A549 (cell line): Measurements from ENCODE around the gene ISCU. TPM values are rescaled to one million over a fixed set of nuclear protein-coding genes. Genes with fewer than 3 reads are reported as not detected.

Experiments used
- ATAC-seq, 2 experiments: fragments of 200-7000 bp in 1 of 2; fragments of >200 bp in 1 of 2; cut with Nextera tagmentation in 1 of 2; cut with Tn5 transposase in 1 of 2; 3 replicates each; pipeline versions ENCODE4 v1.8.0 to v1.9.1; 2018 to 2020; ENCODE audit warnings: mild to moderate bottlenecking in 1 of 2, moderate library complexity in 1 of 2
- CTCF ChIA-PET: fragments of 300-600 bp; sonication (Branson Sonifier 250); formaldehyde crosslinking; extraction: SDS; loops from one replicate; lab custom pipeline; 2021; ENCODE audit warnings: antibody characterized with exemption, inconsistent platforms; lab: Yijun Ruan, JAX
- POLR2A ChIA-PET: fragments of 350-600 bp; formaldehyde crosslinking; extraction: SDS; loops from one replicate; lab custom pipeline; 2021; ENCODE audit warnings: antibody characterized with exemption, inconsistent platforms; lab: Yijun Ruan, JAX
- DNase-seq, 2 experiments: peaks; one replicate each; pipeline versions ENCODE4 v3.0.0 to v3.0.0-alpha.2; 2011 to 2016; ENCODE audit warnings: low read depth in 1 of 2, low spot score in 1 of 2
- FAIRE-seq: peaks from 2 replicates; lab custom pipeline; 2011; peaks lifted over from hg19 to GRCh38; lab: Jason Lieb, UNC
- H3K27ac ChIP-seq, 2 experiments: fragments of >200 bp; sonication (Bioruptor Twin); formaldehyde crosslinking; 3 replicates each; pipeline ENCODE4 v1.5.1; 2016 to 2017
- H3K4me1 ChIP-seq: fragments of >200 bp; sonication (Bioruptor Twin); formaldehyde crosslinking; 3 replicates; pipeline ENCODE4 v1.6.1; 2016
- H3K4me2 ChIP-seq: fragments of >200 bp; sonication (Bioruptor Twin); formaldehyde crosslinking; 3 replicates; pipeline ENCODE4 v1.6.1; 2016
- H3K4me3 ChIP-seq: fragments of >200 bp; sonication (Bioruptor Twin); formaldehyde crosslinking; 3 replicates; pipeline ENCODE4 v1.5.1; 2016
- H3K9me3 ChIP-seq: fragments of >200 bp; sonication (Bioruptor Twin); formaldehyde crosslinking; 3 replicates; pipeline ENCODE4 v1.6.1; 2016
- CEBPB ChIP-seq, 2 experiments: fragments of >200 bp in 1 of 2; sonication (Bioruptor Twin) in 1 of 2; formaldehyde crosslinking in 1 of 2; IDR thresholded peaks; 2 replicates each; pipeline ENCODE4 v1.6.1; 2012 to 2016
- CTCF ChIP-seq: fragments of >200 bp; sonication (Bioruptor Twin); formaldehyde crosslinking; IDR thresholded peaks from 3 replicates; pipeline ENCODE4 v1.5.1; 2016
- E2F6 ChIP-seq: IDR thresholded peaks from 2 replicates; pipeline ENCODE4 v1.6.1; 2012; ENCODE audit warnings: low read depth, borderline replicate concordance
- EHF ChIP-seq: fragments of 250-450 bp; sonication (Bioruptor Pico); IDR thresholded peaks from 2 replicates; pipeline ENCODE4 v1.5.0; 2020; ENCODE audit warnings: mild to moderate bottlenecking
- EHMT2 ChIP-seq: fragments of 200-600 bp; sonication (generic); IDR thresholded peaks from 2 replicates; pipeline ENCODE4 v1.6.1; 2016; ENCODE audit warnings: antibody characterized with exemption, low read depth, mild to moderate bottlenecking, moderate library complexity
- FOXS1 ChIP-seq: fragments of 250-450 bp; sonication (Bioruptor Pico); IDR thresholded peaks from 2 replicates; pipeline ENCODE4 v1.5.0; 2020; ENCODE audit warnings: mild to moderate bottlenecking, moderate library complexity
- HDAC2 ChIP-seq: fragments of 200-600 bp; sonication (generic); IDR thresholded peaks from 2 replicates; pipeline ENCODE4 v1.6.1; 2016
- HOXB13 ChIP-seq: fragments of 250-450 bp; sonication (Bioruptor Pico); IDR thresholded peaks from 2 replicates; pipeline ENCODE4 v1.5.0; 2020; ENCODE audit warnings: low read depth, mild to moderate bottlenecking, moderate library complexity
- HOXB5 ChIP-seq: fragments of 250-450 bp; sonication (Bioruptor Pico); IDR thresholded peaks from 2 replicates; pipeline ENCODE4 v1.5.0; 2020; ENCODE audit warnings: mild to moderate bottlenecking, moderate library complexity
- JUN ChIP-seq, 2 experiments: fragments of >200 bp; sonication (Bioruptor Twin); formaldehyde crosslinking; IDR thresholded peaks; 2 replicates in 1 of 2; 3 replicates in 1 of 2; pipeline ENCODE4 v1.6.1; 2016 to 2017
- KDM1A ChIP-seq: fragments of 200-600 bp; sonication (generic); IDR thresholded peaks from 2 replicates; pipeline ENCODE4 v1.6.1; 2016; ENCODE audit warnings: low read depth, mild to moderate bottlenecking
- KDM5A ChIP-seq: fragments of 200-600 bp; sonication (generic); IDR thresholded peaks from 2 replicates; pipeline ENCODE4 v1.6.1; 2016; ENCODE audit warnings: antibody characterized with exemption, mild to moderate bottlenecking
- MAFK ChIP-seq: fragments of 450-650 bp; IDR thresholded peaks from 2 replicates; pipeline ENCODE4 v1.6.1; 2014; ENCODE audit not compliant: partially characterized antibody
- MAZ ChIP-seq: fragments of 150-350 bp; IDR thresholded peaks from 2 replicates; pipeline ENCODE4 v1.6.1; 2014; ENCODE audit warnings: antibody characterized with exemption, low read depth, low read length, borderline replicate concordance
- NFE2L2 ChIP-seq: fragments of 150-350 bp; conservative IDR thresholded peaks from 2 replicates; pipeline ENCODE4 v1.6.1; 2014; ENCODE audit warnings: low read length
- NPAS2 ChIP-seq: fragments of 250-450 bp; sonication (Bioruptor Pico); IDR thresholded peaks from 2 replicates; pipeline ENCODE4 v1.8.0; 2022; ENCODE audit warnings: mild to moderate bottlenecking, moderate library complexity, borderline replicate concordance
- NR3C1 ChIP-seq: fragments of >200 bp; sonication (Bioruptor Twin); formaldehyde crosslinking; IDR thresholded peaks from 3 replicates; pipeline ENCODE4 v1.6.1; 2017
- PBX3 ChIP-seq: IDR thresholded peaks from 2 replicates; pipeline ENCODE4 v1.6.1; 2012
- ZFP36 ChIP-seq: fragments of 450-650 bp; IDR thresholded peaks from 2 replicates; pipeline ENCODE4 v1.6.1; 2014; ENCODE audit warnings: borderline replicate concordance; ENCODE audit not compliant: partially characterized antibody
- ZSCAN20 ChIP-seq: fragments of 250-450 bp; sonication (Bioruptor Pico); IDR thresholded peaks from 2 replicates; pipeline ENCODE4 v1.8.0; 2022; ENCODE audit warnings: mild to moderate bottlenecking, moderate library complexity
- WGBS: methylation state at CpG from one replicate; pipeline ENCODE4 v1.1.6; 2017; ENCODE audit errors: missing lambda C conversion rate; 5-methylcytosine and 5-hydroxymethylcytosine counted together
- polyA plus RNA-seq, 4 experiments: library from polyadenylated mRNA; depleted of rRNA in 3 of 4; stranded (reverse); fragments of >200 nt; fragmentation: RNase III in 1 of 4; extraction: RNeasy Plus Mini Kit Qiagen cat#74134 plus additional on column Dnase treatment in 1 of 4; gene quantifications; 2 replicates in 3 of 4; 3 replicates in 1 of 4; pipeline ENCODE4 v1.2.3, GENCODE V29; 2011 to 2017
- TF ChIP-seq, protein P1 (sequence below): fragments of 200-600 bp; sonication (generic); IDR thresholded peaks from 2 replicates; pipeline ENCODE4 v1.6.1; 2016; ENCODE audit warnings: antibody characterized with exemption, mild to moderate bottlenecking, moderate library complexity
- TF ChIP-seq, protein P2 (sequence below): fragments of 250-450 bp; sonication (Bioruptor Pico); IDR thresholded peaks from 2 replicates; pipeline ENCODE4 v1.5.0; 2020; ENCODE audit warnings: low read depth, mild to moderate bottlenecking, moderate library complexity
- TF ChIP-seq, protein P3 (sequence below): IDR thresholded peaks from 2 replicates; pipeline ENCODE4 v1.6.1; 2012

ISCU gene
- polyA plus RNA-seq, 2 of the 4 experiments (the other 2 are of a cell fraction): 97.5 to 174 TPM

- H3K4me2 ChIP-seq: peak overlapping the region; percentile 27
- FAIRE-seq (no peak), ATAC-seq (no peak), DNase-seq (no peak)
- peaks cover 24% of the 10 kb centered on the region for H3K4me1 ChIP-seq
- no peak overlapping the region for H3K4me3 ChIP-seq
- ChIA-PET CTCF (interaction anchor here (1.0 to 22.8 kb wide), 3 partner anchors 47 to 246 kb away, joined by 3 to 533 read pairs (median 20); no protein-coding TSS in a partner anchor), POLR2A (interaction anchor here (0.9 kb wide), 1 partner anchor 488 kb away, joined by 3 read pairs; no protein-coding TSS in a partner anchor)
- peak overlapping the region; percentile 50 to 72; a peak in 5 of 6 replicates for H3K27ac ChIP-seq
- no peaks in the 10 kb centered on the region for H3K9me3 ChIP-seq
- 98% methylated on average over 4 of the region's 4 CpGs for WGBS
- TF ChIP-seq HOXB13 (CRISPR knock-in tag) (no peak), HDAC2 (no peak), ZFP36 (no peak), HOXB5 (CRISPR knock-in tag) (no peak), NR3C1 (no peak), PBX3 (no peak), ZSCAN20 (CRISPR knock-in tag) (no peak), MAZ (no peak), EHMT2 (no peak), E2F6 (no peak), EHF (CRISPR knock-in tag) (no peak), CTCF (no peak), KDM5A (no peak), CEBPB (IDR thresholded peaks at IDR 0.05) (no peak), MAFK (no peak)
- TF ChIP-seq, protein P1, sequence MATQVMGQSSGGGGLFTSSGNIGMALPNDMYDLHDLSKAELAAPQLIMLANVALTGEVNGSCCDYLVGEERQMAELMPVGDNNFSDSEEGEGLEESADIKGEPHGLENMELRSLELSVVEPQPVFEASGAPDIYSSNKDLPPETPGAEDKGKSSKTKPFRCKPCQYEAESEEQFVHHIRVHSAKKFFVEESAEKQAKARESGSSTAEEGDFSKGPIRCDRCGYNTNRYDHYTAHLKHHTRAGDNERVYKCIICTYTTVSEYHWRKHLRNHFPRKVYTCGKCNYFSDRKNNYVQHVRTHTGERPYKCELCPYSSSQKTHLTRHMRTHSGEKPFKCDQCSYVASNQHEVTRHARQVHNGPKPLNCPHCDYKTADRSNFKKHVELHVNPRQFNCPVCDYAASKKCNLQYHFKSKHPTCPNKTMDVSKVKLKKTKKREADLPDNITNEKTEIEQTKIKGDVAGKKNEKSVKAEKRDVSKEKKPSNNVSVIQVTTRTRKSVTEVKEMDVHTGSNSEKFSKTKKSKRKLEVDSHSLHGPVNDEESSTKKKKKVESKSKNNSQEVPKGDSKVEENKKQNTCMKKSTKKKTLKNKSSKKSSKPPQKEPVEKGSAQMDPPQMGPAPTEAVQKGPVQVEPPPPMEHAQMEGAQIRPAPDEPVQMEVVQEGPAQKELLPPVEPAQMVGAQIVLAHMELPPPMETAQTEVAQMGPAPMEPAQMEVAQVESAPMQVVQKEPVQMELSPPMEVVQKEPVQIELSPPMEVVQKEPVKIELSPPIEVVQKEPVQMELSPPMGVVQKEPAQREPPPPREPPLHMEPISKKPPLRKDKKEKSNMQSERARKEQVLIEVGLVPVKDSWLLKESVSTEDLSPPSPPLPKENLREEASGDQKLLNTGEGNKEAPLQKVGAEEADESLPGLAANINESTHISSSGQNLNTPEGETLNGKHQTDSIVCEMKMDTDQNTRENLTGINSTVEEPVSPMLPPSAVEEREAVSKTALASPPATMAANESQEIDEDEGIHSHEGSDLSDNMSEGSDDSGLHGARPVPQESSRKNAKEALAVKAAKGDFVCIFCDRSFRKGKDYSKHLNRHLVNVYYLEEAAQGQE: no peak
These were observed 4.1 kb downstream of the ISCU start for GRCh38 chr12:108566452-108566851.

DNA sequence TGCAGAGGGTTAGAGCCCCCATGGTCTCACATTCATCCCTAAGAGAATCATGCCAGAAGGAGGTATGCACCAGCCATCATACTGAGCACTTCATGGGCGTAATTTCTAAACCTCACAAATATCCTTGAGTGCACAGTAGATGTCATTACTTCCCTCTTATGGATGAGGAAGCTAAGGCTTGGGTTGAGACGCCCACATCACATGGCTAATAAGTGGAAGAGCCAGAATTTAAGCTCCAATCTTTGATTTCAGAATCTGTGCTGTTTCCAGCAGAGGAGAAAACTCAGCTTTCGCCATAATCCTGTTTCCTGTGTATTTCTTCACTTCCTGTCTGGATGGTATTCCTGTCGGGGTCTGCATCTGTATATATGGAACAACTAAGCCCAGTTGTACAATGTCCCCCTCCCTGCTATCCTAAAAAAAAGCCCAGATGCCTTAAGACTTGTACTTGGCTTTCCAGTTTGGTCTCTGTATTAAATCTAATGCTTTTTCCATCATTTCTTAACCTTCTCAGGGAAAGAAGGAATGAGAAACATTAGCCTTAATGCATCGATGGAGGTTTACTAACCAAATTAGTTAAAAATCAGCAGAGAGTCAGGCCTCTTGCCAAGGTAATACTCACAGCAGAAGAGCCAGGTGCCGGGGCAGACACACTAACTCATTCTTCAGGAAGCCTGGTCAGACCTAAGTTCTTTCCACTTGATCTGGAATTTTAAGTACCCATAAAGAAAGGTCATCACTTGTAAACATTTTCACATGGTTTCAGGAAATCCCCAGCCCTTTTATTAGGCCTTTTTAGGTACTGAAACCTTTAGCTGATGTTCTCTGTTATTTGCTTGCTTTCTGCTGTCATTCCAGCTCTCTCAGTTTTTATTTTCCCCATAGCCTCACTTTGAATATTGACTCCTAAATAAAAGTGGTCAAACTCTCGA lies 5.3 kb downstream of the ISCU start:
- ChIA-PET CTCF (interaction anchor here (0.7 to 22.8 kb wide), 6 partner anchors 45 to 526 kb away, joined by 3 to 533 read pairs (median 4); partner anchors contain the start of gene ALKBH2), POLR2A (no interaction called here)
- FAIRE-seq: no peak
- Histone ChIP-seq H3K9me3 (no peaks in the 10 kb centered on the region), H3K4me2 (no peak overlapping the region), H3K4me1 (peaks cover 24% of the 10 kb centered on the region), H3K27ac (no peak overlapping the region), H3K4me3 (no peak overlapping the region)
- no peak for DNase-seq
- WGBS: 69% methylated on average over 7 of the region's 7 CpGs
- no peak for ATAC-seq
- TF ChIP-seq JUN (IDR thresholded peaks at IDR 0.05) (no peak), EHF (CRISPR knock-in tag) (no peak), NFE2L2 (no peak), HDAC2 (no peak), CTCF (no peak), NPAS2 (no peak), KDM1A (no peak), FOXS1 (no peak)
- TF ChIP-seq, protein P2, sequence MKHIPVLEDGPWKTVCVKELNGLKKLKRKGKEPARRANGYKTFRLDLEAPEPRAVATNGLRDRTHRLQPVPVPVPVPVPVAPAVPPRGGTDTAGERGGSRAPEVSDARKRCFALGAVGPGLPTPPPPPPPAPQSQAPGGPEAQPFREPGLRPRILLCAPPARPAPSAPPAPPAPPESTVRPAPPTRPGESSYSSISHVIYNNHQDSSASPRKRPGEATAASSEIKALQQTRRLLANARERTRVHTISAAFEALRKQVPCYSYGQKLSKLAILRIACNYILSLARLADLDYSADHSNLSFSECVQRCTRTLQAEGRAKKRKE (CRISPR knock-in tag): no peak
- TF ChIP-seq, protein P3, sequence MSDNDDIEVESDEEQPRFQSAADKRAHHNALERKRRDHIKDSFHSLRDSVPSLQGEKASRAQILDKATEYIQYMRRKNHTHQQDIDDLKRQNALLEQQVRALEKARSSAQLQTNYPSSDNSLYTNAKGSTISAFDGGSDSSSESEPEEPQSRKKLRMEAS: no peak
